ENCODE data around the gene TMA7B.
"Not testable (repeated sequence)": the region's sequence is repeated elsewhere in the genome, so short reads cannot be mapped to it uniquely, and the experiment has no call there.

Gene TMA7B

DNA sequence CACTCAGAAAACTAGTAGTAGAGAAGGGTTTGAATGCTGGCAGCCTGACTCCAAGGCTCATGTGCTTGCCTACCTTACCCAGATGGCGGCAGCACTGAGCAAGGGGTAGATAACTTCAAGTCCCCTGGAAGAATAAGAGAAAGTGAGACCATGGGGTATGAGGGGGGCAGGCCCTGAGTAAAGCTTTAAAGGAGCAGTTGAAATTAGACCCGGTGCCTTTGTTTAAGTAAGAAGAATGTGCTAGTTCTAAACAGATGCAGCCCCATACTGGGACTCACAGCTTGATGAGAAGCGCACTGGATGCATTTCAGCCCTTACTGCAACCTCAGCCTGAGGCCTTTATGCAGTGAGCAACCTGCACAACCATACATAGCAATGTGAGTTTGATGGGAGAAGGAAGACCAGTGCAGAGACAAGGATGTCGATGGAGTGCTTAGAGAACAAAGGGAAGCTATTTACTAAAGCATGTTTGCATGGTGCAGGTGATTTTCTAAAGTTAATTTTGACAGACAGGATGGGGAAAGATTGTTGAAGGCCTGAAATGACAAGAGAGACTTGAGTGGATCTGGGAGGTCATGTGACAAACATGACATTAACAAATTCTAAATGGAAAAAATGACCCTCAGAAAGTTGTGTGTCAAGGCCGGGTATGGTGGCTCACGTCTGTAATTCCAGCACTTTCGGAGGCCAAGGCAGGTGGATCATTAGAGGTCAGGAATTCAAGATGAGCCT is 27.1 kb upstream of the TMA7B start:
- peak; percentile 56 to 62 for DNase-seq (ENCODE audit: low read depth in 2 of 2)

DNA sequence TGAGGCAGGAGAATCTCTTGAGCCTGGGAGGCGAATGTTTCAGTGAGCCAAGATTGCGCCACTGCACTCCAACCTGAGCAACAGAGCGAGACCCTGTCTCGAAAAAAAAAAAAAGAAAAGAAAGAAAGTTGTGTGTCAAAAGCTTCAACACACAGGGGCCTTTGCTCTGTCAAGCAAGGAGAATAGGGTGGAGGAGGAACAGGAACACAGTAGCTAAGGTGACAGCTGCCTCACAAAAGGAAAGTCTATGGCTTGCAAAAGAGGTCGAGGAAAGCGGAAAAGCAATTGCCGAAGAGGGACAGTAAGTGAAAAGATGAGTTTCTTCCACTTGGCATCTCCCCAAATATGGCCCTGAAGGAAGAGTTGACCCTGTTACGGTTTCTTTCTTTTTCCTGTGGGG is 26.5 kb upstream of the TMA7B start:
- no peak for DNase-seq (ENCODE audit: low read depth in 2 of 2)

DNA sequence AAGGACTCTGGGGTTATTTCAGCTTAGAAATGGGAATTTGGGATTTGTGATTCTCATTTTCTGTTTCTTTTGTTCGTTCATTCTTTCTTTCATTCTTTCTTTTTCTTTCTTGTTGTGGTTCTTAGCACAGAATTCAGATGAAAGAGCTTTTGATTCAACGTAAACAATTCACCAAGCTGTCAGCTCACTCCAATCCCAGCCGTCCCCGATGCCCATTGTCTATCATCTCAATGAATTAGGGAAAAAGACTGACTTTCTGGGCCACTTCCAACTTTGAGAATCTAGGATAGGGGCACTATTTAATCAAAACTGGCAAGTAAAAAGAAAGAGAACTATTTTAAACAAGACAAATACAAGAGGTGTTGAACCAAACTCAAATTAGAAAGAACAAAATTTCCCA is 25.1 kb upstream of the TMA7B start:
- DNase-seq (ENCODE audit: low read depth in 2 of 2) = no peak

DNA sequence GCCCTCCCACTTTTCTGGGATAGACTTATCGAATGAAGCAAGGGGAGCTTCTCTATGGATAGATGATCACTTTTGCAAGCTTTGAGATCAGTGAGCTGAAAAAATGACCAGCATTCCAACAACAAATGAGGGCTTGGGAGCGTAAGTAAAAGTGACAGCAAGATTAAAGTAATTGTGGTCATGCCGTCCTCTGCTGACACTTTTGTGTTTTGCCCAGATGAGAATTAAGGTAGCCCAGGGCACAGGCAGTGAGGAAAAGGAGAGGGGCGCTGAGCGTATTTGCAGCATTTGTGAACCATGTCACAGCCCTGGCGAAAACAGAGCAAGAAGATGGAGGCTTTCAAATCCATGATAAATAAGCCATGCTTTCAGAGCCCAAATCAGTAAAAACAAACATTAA is 24.6 kb upstream of the TMA7B start:
- no peak for DNase-seq (ENCODE audit: low read depth in 2 of 2)

DNA sequence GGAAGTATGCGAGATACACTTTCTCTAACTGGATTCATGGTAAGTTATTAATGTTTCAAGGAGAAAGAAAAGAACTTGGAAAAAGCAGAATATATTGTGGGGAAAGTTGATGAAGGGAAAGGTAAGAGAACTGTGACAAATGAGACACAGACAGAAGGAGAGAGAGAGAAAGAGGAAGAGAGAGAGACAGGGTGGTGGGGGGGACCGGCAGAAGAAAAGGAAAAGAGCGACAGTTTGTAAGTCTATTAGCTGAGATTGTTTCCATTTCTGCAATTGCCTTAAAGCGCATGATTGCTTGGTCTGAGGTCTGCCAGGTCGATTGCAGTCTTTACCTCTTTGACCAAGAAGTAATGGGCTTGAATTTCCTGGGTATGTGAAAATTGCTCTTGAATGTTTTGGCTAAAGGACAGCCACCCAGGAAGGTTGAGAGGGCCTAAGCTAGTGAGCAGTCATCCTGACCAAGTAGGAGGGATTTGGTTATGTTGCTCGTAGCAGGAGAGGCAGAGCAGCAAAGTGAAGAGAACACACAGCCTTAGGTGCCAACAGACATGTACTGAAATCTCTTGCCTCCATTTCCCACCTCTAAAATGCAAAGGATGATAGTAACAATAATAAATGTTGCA is 23.6 kb upstream of the TMA7B start:
- DNase-seq (ENCODE audit: low read depth in 2 of 2) = no peak

DNA sequence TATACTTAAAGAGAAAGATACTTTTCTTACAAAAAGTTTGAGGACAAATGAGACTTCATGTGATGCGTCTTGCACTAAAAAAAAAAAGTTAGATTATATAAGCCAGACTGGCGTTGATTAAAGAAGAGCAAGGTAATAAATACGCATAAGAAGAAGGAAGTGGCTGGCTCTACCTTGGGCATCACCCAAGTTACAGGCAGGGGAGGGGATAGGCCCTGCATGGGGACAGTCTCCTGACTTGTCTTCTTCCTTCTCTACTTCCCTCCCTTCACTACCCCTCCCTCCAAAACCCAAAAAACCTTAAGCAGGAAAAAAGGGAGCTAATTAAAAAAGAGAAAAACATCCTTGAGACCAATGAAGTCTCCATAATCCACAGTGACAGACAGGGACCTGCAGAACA is 22.3 kb upstream of the TMA7B start:
- DNase-seq (ENCODE audit: low read depth in 2 of 2) = no peak

DNA sequence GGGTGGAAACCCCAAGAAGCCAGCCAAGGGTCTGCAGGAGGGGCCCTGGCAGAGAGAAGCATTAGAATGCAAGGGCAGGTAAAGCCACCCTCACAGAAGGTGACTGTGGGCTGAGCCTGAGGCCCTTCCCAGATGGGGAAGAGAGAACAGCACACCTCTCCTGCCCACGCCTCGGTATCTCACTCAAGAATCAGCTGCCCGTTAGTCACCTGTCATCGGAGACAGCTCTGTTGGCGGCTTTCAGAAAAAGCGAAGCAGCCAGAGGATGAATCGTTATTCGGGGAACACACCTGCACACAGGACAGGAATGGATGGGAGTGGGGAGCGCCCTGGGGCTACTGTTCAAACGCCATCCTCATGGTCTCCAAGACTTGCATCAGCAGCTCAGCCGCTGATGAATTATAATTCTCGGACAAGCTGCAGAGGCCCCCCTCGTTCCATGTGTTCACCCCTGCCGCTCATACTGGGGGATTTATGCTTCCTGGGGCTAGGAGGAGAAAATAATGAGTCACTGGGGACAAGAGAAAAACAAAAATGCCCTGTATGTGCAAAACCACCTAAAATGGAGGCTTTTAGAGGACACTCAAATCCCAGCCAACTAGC is 21.6 kb upstream of the TMA7B start:
- no peak for DNase-seq (ENCODE audit: low read depth in 2 of 2)

DNA sequence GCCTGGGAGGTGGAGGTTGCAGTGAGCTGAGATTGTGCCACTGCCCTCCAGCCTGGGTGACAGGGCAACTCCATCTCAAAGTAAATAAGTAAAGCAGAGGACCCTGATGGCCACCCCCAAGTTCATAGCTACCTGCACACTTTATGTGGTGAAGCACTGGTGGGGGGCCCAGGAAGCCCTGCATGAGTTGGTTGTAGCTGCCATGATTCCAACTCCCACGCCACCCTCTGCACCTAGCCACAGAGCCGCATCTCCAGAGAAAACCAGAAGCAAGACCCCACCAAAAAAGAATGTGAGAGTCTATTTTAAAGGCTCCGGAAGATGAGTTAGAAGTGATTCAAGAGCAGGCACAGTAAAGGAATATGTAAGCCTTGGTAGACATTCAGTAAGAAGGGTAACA is 20.4 kb upstream of the TMA7B start:
- DNase-seq (ENCODE audit: low read depth in 2 of 2) = no peak

DNA sequence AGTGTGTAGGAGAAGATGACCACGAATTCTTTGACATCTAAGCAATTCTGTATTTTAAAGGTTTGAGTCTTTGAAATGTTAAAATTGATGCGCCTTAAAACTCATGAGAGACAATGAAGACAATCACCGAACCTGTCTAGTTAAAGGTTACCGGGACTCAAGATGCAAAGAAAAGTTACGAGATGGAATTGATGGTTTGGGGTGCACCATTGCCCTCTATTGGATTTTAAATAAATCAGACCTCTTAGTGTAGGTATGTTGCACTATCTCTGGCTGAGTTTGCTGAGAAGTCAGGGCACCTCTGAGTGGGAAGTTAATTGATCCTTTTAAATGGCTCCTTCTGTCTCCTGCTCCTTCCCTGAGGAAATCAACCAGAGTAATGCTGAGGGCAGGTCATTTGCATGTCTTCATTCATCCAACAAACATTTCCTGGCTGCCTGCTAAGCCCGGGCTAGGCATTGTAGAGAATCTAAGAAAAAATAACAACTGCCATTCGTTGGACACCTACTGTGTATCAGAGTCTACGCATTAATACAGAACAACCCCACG is 19.4 kb upstream of the TMA7B start:
- no peak for DNase-seq (ENCODE audit: low read depth in 2 of 2)

DNA sequence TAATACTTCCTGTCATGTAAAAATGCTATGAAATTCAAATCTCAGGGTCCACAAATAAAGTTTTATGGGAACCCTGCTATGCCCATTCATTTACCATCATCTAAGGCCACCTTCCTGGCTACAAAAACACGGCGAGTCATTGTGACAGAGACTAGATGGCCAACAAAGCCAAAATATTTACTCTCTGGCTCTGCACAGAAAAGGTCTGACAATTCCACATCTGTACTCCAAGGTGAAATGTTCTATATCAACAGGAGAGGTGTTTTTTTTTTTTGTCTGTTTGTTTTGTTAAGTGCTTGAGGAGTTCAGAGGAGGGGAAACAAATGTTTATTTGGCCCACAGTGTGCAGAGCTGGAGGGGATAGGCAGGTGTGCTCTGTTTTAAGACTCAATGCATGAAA is 18.6 kb upstream of the TMA7B start:
- no peak for DNase-seq (ENCODE audit: low read depth in 2 of 2)

DNA sequence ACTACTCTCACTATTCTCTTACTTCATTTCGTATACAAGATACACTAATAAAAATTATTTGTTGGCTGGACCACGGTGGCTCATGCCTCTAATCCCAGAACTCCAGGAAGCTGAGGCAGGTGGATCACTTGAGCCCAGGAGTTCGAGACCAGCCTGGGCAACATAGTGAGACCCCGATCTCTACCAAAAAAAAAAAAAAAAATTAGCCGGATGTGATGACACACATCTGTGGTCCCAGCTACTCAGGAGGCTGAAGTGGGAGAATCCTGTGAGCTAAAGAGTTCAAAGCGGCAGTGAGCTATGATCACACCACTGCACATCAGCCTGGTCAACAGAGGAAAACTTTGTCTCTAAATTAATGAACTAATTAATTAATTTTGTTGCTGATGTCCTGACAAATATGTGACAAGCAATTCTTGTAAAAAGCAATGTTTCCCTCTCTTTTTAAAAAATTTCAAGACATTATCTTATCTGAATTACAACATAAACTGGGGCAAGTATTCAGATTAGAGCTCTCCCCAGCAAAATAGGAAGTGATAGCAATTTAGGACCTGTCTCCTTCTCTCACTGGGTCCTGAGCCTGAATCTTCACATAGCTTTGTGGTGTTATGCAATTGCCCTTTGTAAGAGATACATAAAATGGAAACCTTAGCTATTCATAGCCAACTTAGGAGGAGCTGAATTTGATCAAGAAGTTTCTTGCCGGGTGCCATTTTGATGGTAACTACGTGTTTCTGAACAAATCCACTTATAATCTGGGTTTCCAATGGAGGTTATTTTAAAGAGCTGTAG is 17.6 kb upstream of the TMA7B start:
- DNase-seq (ENCODE audit: low read depth in 2 of 2) = no peak

DNA sequence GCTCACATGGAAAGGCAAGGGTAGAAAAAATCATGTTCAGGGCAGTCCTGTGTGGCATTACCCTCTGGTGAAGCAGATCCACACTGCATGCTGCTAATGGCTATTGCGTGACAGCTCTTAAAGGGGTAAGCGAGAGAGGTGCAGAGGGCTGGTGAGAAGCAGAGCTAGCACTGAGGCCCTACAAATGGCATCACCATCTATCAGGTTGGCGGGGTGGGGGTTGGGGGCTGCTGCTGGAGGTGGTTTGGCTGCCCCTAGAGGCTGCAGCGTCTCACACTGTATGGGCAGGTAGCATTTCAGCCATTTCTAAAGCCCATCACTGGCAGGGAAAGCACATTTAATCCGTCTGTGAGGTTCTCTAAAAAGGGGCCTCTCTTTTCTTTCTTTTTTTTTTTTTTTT is 16.9 kb upstream of the TMA7B start:
- DNase-seq (ENCODE audit: low read depth in 2 of 2) = no peak

DNA sequence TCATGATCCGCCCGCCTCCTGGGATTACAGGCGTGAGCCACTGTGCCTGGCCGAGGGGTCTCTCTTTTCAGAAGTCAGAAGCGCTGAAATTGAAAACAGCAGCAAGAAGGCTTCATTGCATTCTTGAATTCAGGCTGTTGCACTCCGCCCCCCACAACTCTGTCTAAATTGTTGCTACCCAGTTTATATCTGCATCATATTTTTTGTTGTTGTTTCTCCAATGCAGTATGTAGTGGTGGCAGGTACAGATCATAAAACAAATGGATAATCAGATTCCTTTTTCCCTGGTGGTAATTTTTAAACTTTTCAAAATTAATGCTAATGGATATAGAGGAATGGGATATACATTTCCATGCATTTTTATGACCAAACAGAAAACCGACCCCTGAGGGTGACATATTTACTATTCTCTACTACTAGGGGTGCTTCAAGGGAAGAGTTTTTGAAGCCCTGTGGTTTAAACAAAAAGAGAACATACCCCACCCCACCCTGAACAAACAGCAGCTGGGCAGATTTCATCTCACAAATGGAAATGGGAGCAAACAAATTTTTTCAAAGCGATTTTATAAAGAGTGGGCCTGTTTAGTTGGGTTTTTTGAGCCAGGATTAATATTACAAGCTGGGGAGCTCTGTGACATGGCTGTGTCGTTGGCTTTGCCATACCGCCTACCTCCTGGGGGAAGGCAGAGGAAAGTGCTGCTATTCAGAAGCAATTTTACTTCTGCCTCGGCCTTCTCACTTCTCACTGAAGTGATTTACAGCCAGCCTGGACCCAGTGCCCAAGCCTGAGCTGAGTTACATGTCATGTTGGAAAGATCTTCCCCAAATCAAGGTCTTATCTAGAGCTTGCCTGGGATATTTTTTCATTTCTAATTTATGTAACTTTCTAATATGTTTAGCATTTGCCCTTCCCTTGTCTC is 16.0 kb upstream of the TMA7B start:
- no peak for DNase-seq (ENCODE audit: low read depth in 2 of 2)

DNA sequence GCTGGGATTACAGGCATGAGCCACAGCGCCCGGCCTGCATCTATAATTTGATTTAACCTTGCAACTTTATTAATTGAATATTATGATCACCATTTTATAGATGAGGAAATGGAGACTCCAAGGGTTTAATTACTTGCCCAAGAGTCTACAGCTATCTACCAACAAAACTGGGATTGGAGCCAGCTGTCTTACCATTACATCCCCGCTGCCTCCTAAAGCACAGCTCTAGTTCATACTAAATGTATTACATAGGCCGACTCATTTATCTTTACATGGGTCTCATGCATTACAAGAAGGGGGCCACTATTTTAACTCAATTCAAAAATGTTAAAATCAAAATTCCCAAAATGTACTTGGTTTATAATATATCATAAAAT is 14.1 kb upstream of the TMA7B start:
- DNase-seq (ENCODE audit: low read depth in 2 of 2) = no peak

DNA sequence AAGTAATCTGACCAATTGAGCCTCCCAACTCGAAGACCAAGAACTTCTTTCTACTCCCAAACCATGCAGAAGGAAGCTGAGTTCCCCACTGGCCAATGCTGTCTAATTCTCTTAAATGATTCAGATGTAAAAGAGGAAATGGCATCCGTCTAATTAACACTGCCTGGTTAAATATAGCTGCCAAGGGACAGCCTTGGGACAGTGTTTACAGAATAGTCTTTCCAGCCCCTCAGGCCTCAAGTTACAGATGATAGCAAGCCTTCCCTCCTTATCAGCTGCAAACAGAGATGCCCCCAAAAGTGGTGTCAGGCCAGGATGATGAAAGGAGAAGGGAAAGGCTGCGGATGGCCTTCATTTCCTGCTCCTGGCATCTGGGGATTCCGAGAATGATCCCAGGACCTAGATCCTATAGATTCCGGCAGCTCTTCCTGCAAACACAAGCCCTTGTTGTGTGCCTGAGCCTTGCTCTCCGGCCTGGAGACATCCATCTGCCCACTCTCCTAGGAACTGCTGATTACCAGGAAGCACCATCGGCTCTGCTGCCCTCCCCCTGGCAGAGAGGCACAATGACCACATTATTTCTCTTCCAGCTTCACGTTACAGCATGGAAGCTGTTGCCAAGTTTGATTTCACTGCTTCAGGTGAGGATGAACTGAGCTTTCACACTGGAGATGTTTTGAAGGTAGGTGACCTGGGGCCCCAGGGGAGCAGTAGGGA is 13.5 kb upstream of the TMA7B start:
- DNase-seq (ENCODE audit: low read depth in 2 of 2) = no peak

DNA sequence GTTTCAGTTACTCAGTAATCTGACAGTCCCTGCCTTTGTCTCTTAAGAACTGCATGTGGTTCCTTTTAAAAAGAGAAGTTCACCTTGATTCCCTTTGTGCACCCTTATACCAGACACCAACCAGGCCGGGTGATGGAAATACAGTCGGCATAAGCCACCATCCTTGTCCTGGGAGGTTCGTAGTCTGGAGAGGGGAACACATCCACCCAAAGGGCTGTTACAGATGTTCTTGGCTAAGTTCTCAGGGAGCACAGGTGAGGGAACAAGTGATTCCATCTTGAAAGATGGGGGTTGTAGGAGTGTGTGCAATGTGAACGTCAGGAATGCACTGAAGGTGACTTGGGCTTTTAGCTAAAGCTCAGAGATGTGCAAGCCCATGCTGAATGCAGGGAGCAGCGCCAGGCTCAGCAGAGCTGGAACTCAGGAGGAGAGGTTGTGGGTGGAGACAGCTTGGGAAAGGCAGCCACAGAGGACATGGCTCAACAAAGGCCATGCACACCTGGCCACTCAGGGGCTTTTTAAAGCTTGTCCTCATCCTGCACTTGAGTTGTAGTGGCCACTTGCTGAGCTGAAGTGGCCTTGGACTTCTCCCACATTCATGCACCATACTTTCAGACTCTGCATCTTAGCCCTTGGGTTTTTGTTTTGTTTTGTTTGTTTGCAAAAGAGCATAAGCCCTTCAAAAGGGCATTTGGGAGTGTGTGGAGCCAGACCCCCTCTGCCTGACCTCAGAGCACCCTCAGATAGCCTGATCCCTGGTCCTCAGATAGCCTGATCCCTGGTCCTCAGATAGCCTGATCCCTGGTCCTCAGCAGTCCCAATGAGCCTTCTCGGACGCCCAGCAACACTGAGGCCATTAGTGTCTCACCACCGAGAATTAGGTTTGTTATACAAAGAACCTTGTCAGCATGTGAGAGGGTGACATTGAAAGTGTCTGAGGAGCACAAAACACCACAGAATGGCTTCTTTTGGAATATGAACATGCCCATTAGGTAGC is 12.7 kb upstream of the TMA7B start:
- no peak for DNase-seq (ENCODE audit: low read depth in 2 of 2)

DNA sequence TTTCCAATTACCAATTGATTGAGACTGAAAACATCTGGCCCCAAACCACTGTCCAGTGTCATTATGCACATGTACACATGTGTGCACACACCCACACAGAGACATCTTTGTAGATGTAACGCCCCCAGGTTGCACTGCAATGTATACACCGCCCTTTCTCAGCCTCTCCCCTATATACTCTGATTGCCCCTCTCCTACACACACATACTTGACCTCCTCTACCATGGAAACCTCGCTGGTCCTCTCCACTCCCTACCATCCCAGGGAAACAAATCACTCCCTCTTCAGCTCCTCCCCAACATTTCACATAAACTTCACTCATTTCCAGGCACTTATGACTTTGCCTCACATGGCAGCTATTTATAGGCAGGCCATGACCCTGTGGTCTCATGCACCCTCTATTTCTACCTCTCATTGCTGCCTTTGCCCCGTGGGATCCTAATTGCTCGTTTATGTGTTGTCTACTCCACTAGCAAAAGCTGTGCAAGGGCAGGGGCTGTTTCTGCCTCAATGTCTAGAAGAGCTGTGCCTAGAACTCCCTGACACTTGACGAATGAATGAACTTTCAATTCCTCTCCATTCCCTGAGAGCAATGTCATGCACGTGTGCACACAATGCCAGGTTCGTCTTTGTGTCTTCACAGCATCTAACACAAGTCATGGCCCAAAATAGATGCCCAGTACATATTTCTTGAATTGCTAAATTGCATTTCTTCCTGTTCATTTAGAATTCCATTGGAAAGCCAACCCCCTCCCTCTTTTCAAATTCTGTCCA is 10.0 kb upstream of the TMA7B start:
- DNase-seq (ENCODE audit: low read depth in 2 of 2) = no peak

DNA sequence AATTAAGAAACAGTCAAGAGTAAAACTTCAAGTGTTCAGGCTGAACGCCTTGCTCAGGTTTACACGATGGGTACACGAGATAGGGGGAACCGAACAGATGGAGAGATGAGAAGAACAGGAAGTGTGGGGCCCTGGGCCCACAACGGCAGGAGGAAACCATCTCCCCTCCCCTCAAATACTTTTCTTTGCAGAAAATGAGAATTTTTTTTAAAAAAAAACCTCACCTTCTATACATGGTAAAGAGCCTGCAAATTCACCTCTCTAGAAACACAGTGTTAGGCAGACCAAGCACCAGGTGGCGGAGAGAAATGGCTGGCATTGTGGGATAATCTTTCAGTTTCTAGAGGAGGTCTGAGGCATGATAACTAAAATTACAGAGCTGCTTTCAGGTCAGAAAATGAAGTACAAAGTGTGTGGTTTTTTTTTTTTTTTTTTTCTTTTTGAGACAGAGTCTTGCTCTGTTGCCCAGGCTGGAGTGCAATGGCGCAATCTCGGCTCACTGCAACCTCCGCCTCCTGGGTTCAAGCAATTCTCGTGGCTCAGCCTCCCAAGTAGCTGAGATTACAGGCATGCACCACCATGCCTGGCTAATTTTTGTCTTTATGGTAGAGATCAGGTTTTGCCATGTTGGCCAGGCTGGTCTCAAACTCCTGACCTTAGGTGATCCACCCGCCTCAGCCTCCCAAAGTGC is 8.4 kb upstream of the TMA7B start:
- DNase-seq (ENCODE audit: low read depth in 2 of 2) = not testable (repeated sequence)

All from stimulated activated CD4-positive, alpha-beta T cell treated with anti-CD3 and anti-CD28 coated beads, Interleukin-4, amount 100 ng/mL, for 48 hours (primary cell).